GM13976 (cell line): Measurements from ENCODE around the gene PROSER2.

Experiments
- DNase-seq: peaks from one replicate; pipeline ENCODE4 v3.0.0; 2012; ENCODE audit warnings: low spot score
- CTCF ChIP-seq: IDR thresholded peaks from 2 replicates; pipeline ENCODE4 v1.5.1; 2012; ENCODE audit warnings: borderline replicate concordance, mild to moderate bottlenecking; ENCODE audit not compliant: insufficient read depth; ENCODE audit errors: extremely low read depth, missing control alignments, control extremely low read depth
- in situ Hi-C: fragments of 300-500 bp; cut with MboI; formaldehyde crosslinking; loops from one replicate; pipeline ENCODE4 v1.12.0; 2022; ENCODE audit warnings: low sequenced_read_pairs, mixed read lengths, inconsistent platforms; ENCODE audit not compliant: unreplicated experiment

The PROSER2 gene

GRCh38 chr10:11881030-11881476 lies 57.9 kb downstream of the PROSER2 start:
- no peak for DNase-seq
- in situ Hi-C loops: no loop called here
- no peak for TF ChIP-seq CTCF

- DNase-seq: no peak
- TF ChIP-seq CTCF: no peak
- in situ Hi-C loops: no loop called here
Observed at GRCh38 chr10:11881477-11882417, 58.6 kb downstream of the PROSER2 start.

- in situ Hi-C loops: no loop called here
- no peak for TF ChIP-seq CTCF
- DNase-seq: no peak
Observed at GRCh38 chr10:11882646-11883375, 59.7 kb downstream of the PROSER2 start.

- in situ Hi-C loops: no loop called here
- TF ChIP-seq CTCF: no peak
Observed at GRCh38 chr10:11884706-11885423, 61.7 kb downstream of the PROSER2 start.

GRCh38 chr10:11885437-11886137 lies 62.4 kb downstream of the PROSER2 start:
- in situ Hi-C loops: no loop called here
- DNase-seq: no peak
- no peak for TF ChIP-seq CTCF

More at GRCh38 chr10:11884706-11885423, 61.7 kb downstream of the PROSER2 start:
- DNase-seq: no peak

- in situ Hi-C loops: no loop called here
- no peak for TF ChIP-seq CTCF
Observed at GRCh38 chr10:11886138-11886474, 63.0 kb downstream of the PROSER2 start.

More at GRCh38 chr10:11886138-11886474, 63.0 kb downstream of the PROSER2 start:
- DNase-seq: no peak
